ENCODE measurements around the gene TMEM225B. TPM values are rescaled to one million over a fixed set of nuclear protein-coding genes. Genes with fewer than 3 reads are reported as not detected.

The TMEM225B gene
- total and polyA plus RNA-seq, 4 donors: 0.31 to 1.4 (median 0.75) TPM

DNA sequence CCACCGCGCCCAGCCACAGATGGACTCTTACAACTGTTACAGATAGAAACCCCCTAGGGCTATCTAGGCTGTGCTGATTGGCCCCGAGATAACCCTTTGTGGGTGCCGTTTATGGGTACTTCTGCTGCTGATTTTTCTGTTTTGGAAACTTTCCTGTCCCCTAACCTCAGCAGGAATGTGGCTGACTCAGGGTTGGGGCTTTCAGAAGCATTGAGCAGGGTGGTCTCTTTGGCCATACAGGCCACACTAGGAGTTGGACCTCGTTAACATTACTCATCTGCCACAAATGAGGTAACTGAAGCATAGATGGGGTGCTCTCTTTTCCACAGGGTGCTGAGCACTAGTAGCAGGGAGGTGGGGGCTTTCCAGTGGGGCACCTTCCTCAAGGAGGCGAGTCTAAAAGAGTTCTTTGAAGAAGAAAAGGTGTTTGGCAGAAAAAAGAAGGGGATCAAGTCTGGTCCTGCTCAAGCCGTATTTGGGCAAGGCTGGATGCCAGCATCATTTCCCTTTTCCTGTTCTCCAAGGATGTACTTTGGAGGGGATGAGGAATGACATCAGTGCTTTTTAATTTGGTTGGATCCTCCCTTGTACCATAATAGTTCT lies 25.1 kb downstream of the TMEM225B start:
- H3K9me3 ChIP-seq (ENCODE audit: control insufficient read depth in 4 of 4, insufficient read depth in 3 of 4, low read length in 3 of 4): no peaks in the 10 kb centered on the region
- peaks cover 48 to 72% (median 57%) of the 10 kb centered on the region in 4 donors for H3K36me3 ChIP-seq (ENCODE audit: control insufficient read depth in 4 of 4, insufficient read depth in 4 of 4, low read length in 4 of 4)
- no peak overlapping the region for H3K9ac ChIP-seq (ENCODE audit: insufficient read depth in 1 of 2, low read length in 2 of 2)
- H3K27ac ChIP-seq (ENCODE audit: low read depth in 1 of 2, low read length in 1 of 2): no peak overlapping the region
- DNase-seq (no peak), ATAC-seq (ENCODE audit: insufficient read depth, low FRiP score) (no peak)
- peaks cover 0 to 3% (median 0%) of the 10 kb centered on the region in 5 donors for H3K4me1 ChIP-seq (ENCODE audit: control insufficient read depth in 5 of 5, insufficient read depth in 5 of 5, low read length in 5 of 5)
- TF ChIP-seq, protein P1, sequence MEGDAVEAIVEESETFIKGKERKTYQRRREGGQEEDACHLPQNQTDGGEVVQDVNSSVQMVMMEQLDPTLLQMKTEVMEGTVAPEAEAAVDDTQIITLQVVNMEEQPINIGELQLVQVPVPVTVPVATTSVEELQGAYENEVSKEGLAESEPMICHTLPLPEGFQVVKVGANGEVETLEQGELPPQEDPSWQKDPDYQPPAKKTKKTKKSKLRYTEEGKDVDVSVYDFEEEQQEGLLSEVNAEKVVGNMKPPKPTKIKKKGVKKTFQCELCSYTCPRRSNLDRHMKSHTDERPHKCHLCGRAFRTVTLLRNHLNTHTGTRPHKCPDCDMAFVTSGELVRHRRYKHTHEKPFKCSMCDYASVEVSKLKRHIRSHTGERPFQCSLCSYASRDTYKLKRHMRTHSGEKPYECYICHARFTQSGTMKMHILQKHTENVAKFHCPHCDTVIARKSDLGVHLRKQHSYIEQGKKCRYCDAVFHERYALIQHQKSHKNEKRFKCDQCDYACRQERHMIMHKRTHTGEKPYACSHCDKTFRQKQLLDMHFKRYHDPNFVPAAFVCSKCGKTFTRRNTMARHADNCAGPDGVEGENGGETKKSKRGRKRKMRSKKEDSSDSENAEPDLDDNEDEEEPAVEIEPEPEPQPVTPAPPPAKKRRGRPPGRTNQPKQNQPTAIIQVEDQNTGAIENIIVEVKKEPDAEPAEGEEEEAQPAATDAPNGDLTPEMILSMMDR (IDR thresholded peaks at IDR 0.05; ENCODE audit: control extremely low read depth, extremely low read depth): no peak
- no peak overlapping the region for H3K4me3 ChIP-seq
- H3K27me3 ChIP-seq (ENCODE audit: control insufficient read depth in 3 of 3, insufficient read depth in 3 of 3, low read length in 2 of 3): no peaks in the 10 kb centered on the region
- 86 to 91% methylated on average over 7 of the region's 7 CpGs for WGBS, 2 donors

DNA sequence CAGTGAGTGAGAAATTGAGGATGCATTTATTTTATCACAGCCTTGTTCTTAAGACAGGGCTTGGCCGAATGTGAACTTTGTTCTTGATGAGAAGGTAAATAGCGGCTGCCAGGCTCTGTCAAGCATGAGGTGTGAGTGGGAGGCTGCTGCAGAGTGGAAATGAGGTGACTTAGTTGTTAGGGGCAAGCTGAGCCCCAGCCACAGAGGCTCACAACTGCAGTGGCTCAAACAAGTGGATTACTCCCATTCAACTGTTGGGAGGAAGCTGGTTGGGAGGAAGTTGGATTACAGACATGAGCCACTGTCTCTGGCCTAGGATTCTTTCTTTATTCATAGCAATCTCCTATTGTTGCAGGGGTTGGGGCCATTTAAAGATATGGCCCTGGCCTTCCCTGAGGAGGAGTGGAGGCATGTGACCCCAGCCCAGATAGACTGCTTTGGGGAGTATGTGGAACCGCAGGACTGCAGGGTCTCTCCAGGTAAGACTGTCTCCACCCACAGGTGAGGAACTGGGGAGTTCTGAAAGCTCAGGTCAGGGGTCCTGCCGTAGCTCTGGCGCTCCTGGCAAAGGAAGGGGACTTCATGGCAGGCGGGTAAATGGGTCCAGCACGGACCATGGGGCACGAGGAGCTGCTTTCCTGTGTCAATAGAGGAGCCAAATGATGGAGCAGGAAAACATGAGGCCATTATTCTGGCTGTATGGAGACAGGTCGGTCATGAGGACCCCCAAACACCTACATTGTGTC lies 25.8 kb downstream of the TMEM225B start:
- no peaks in the 10 kb centered on the region for H3K27me3 ChIP-seq (ENCODE audit: control insufficient read depth in 3 of 3, insufficient read depth in 3 of 3, low read length in 2 of 3)
- ATAC-seq (ENCODE audit: insufficient read depth, low FRiP score) (no peak), DNase-seq (no peak)
- no peak overlapping the region for H3K27ac ChIP-seq (ENCODE audit: low read depth in 1 of 2, low read length in 1 of 2)
- H3K4me3 ChIP-seq: no peak overlapping the region
- H3K9me3 ChIP-seq (ENCODE audit: control insufficient read depth in 4 of 4, insufficient read depth in 3 of 4, low read length in 3 of 4): no peaks in the 10 kb centered on the region
- 86 to 89% methylated on average over 9 of the region's 9 CpGs for WGBS, 2 donors
- TF ChIP-seq, protein P1 (IDR thresholded peaks at IDR 0.05; ENCODE audit: control extremely low read depth, extremely low read depth): no peak
- H3K9ac ChIP-seq (ENCODE audit: insufficient read depth in 1 of 2, low read length in 2 of 2): no peak overlapping the region
- H3K36me3 ChIP-seq (ENCODE audit: control insufficient read depth in 4 of 4, insufficient read depth in 4 of 4, low read length in 4 of 4): peaks cover 51 to 72% (median 57%) of the 10 kb centered on the region in 4 donors
- peaks cover 0 to 3% (median 0%) of the 10 kb centered on the region in 5 donors for H3K4me1 ChIP-seq (ENCODE audit: control insufficient read depth in 5 of 5, insufficient read depth in 5 of 5, low read length in 5 of 5)

DNA sequence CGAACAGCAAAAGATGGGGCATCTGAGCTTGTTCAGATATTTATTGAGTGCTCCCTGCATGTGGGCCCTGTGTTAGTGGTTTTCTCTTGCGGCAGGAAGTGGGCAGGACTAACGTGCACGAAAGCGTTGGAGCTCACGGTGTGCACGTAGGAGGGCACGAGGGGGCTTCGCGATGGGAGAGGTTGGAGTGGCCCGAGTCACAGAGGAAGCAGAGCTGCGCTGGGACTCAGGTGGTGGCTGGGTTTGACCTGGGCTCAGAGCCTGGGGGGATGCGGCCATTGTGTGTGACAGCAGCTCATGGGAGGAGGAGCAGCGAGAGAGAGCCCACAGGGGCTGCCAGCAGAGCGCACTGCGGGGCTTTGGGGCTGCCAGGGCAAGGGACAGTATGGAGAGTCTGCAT lies 26.4 kb downstream of the TMEM225B start:
- no peak for DNase-seq
- H3K27ac ChIP-seq (ENCODE audit: low read depth in 1 of 2, low read length in 1 of 2): no peak overlapping the region

More for the DNA sequence above, 26.4 kb downstream of the TMEM225B start:
- H3K4me1 ChIP-seq (ENCODE audit: control insufficient read depth in 5 of 5, insufficient read depth in 5 of 5, low read length in 5 of 5): peaks cover 0 to 3% (median 0%) of the 10 kb centered on the region in 5 donors
- WGBS, 2 donors: 67 to 77% methylated on average over 16 of the region's 16 CpGs
- no peaks in the 10 kb centered on the region for H3K27me3 ChIP-seq (ENCODE audit: control insufficient read depth in 3 of 3, insufficient read depth in 3 of 3, low read length in 2 of 3)
- no peak for ATAC-seq (ENCODE audit: insufficient read depth, low FRiP score)
- no peaks in the 10 kb centered on the region for H3K9me3 ChIP-seq (ENCODE audit: control insufficient read depth in 4 of 4, insufficient read depth in 3 of 4, low read length in 3 of 4)
- no peak overlapping the region for H3K9ac ChIP-seq (ENCODE audit: insufficient read depth in 1 of 2, low read length in 2 of 2)
- peaks cover 49 to 76% (median 56%) of the 10 kb centered on the region in 4 donors for H3K36me3 ChIP-seq (ENCODE audit: control insufficient read depth in 4 of 4, insufficient read depth in 4 of 4, low read length in 4 of 4)
- H3K4me3 ChIP-seq: no peak overlapping the region
- TF ChIP-seq, protein P1 (IDR thresholded peaks at IDR 0.05; ENCODE audit: control extremely low read depth, extremely low read depth): no peak

All from lung (tissue), 12 donors.